GM12864 (cell line): ENCODE measurements around the gene MEGF6.

Source experiments
- DNase-seq: peaks from one replicate; pipeline ENCODE4 v3.0.0-alpha.2; 2011; ENCODE audit warnings: low read depth
- H3K4me3 ChIP-seq: 2 replicates; pipeline ENCODE4 v1.5.1; 2011; ENCODE audit warnings: mild to moderate bottlenecking, low read depth, low read length, control low read depth
- CTCF ChIP-seq: IDR thresholded peaks from 2 replicates; pipeline ENCODE4 v1.5.1; 2011; ENCODE audit warnings: low read depth, mild to moderate bottlenecking, moderate library complexity, low read length, control low read depth, inconsistent platforms; ENCODE audit errors: missing control alignments

The MEGF6 gene

GRCh38 chr1:3483801-3484444 is 127.4 kb downstream of the MEGF6 start:
- no peak for DNase-seq
- TF ChIP-seq CTCF, result peak; percentile 81
- H3K4me3 ChIP-seq, result no peak overlapping the region

GRCh38 chr1:3483380-3483779 is 127.9 kb downstream of the MEGF6 start:
- no peak for TF ChIP-seq CTCF
- H3K4me3 ChIP-seq, result no peak overlapping the region
- DNase-seq, result no peak

GRCh38 chr1:3482378-3482849 is 128.9 kb downstream of the MEGF6 start:
- peak; percentile 42 for TF ChIP-seq CTCF
- DNase-seq, result no peak
- H3K4me3 ChIP-seq, result no peak overlapping the region

- no peak for DNase-seq
- H3K4me3 ChIP-seq, result no peak overlapping the region
- no peak for TF ChIP-seq CTCF
Measured at GRCh38 chr1:3481836-3482375, 129.4 kb downstream of the MEGF6 start.

- TF ChIP-seq CTCF, result no peak
- H3K4me3 ChIP-seq, result no peak overlapping the region
- DNase-seq, result no peak
Measured at GRCh38 chr1:3481046-3481445, 130.3 kb downstream of the MEGF6 start.

- no peak for DNase-seq
- no peak for TF ChIP-seq CTCF
- H3K4me3 ChIP-seq, result no peak overlapping the region
Measured at GRCh38 chr1:3480369-3480719, 131.0 kb downstream of the MEGF6 start.

- DNase-seq, result no peak
- no peak overlapping the region for H3K4me3 ChIP-seq
- no peak for TF ChIP-seq CTCF
Measured at GRCh38 chr1:3479511-3480368, 131.6 kb downstream of the MEGF6 start.
